LHCN-M2 (cell line): Measurements from ENCODE around the gene RASAL1. TPM values are rescaled to one million over a fixed set of nuclear protein-coding genes. Genes with fewer than 3 reads are reported as not detected.
"Not testable (repeated sequence)": the region's sequence is repeated elsewhere in the genome, so short reads cannot be mapped to it uniquely, and the experiment has no call there.

Experiments
- DNase-seq: peaks from one replicate; pipeline ENCODE4 v3.0.0-alpha.2; 2012; ENCODE audit warnings: low read depth
- total RNA-seq: library from RNA; depleted of rRNA; stranded (reverse); fragments of >200 nt; gene quantifications from 2 replicates; pipeline ENCODE4 v1.2.3, GENCODE V29; 2014

The RASAL1 gene
- total RNA-seq, 1 experiment from 2014 or later: not detected

DNA sequence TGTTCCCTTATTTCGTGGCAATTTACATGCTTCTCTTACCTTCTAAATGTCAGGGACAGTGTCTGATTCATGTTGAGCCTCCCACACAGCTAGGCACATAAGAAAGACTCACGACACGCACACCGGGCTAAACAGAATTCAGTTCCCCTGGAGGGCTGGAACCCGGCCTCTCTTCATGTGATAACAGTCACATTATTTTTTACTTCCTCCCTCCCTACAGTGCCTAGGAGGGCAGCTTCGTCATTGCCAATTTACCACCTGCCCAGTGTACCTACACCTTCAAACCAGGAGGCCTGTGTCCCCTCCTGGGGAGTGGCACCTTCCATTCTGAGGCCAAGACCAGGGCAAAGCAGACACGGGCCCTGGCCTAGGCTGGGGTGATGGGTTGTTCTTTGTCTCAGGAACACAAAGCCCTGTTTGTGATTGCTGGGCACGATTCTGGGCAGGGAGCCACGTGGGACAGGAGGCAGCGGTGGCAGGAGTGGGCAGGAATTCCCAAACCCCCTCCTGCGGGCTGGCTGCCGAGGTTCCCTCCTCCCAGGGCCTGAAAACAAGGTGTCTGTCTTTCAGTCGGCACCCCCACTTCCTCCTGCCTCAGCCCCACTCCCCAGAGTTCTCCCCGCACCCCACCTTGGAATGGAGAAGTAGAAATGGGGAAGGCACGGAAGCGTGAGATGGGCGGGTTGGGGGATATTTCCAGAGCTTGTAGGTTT, 6.8 kb upstream of the RASAL1 start:
- no peak for DNase-seq

DNA sequence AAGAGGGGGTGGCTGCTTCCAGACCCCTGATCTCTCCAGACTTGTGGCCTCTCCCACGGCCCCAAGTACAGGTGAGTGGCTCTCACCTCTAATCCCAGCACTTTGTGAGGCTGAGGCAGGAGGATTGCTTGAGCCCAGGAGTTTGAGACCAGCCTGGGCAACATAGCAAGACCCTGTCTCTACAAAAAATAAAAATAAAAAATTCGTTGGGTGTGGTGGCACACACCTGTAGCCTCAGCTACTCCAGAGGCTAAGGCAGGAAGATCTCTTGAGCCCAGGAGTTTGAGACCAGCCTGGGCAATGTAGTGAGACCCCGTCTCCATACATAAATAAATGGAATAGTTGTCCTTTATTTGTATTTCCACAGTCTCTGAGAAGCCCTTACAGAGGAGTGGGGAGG, 6.2 kb upstream of the RASAL1 start:
- not testable (repeated sequence) for DNase-seq

DNA sequence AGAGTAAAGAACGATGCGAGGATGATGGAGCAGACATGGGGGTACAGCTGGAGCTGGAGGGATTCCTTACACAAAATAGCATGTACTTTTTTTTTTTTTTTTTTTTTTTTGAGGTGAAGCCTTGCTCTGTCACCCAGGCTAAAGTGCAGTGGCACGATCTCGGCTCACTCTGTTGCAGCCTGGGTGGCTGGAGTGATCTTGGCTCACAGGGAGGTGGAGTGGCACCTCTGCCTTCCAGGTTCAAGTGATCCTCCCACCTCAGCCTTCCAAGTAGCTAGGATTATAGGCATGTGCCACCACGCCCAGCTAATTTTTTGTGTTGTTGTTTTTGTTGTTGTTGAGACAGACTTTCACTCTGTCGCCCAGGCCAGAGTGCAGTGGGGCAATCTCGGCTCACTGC, 5.1 kb upstream of the RASAL1 start:
- DNase-seq: no peak

- no peak for DNase-seq
These were observed 3.3 kb upstream of the RASAL1 start for GRCh38 chr12:113138826-113139225.

- no peak for DNase-seq
These were observed 2.6 kb upstream of the RASAL1 start for GRCh38 chr12:113137861-113138783.

DNA sequence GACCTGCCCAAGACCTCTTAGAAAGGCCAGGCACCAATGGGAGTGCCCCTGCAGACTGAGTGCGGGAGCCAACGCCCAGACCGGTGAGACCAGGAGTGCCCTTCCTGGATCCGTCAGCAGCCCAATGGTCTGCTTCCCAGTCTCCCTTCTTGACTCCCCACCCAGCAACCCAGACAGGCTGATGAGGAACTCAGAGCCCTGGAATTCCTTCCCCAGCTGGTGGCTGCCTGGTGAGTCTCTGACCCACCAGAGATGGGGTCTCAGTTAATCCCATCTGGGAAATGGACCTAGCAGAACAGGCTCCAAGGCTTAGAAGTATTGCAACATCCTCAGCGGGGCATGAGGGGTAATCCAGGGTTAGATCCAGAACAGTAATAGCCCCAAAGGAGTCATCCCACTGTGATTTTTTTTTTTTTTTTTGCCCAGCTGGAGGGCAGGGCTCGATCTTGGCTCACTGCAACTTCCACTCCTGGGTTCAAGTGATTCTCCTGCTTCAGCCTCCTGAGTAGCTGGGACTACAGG, 1.5 kb upstream of the RASAL1 start:
- no peak for DNase-seq

GRCh38 chr12:113136128-113136989, 798 bp upstream of the RASAL1 start:
- no peak for DNase-seq

DNA sequence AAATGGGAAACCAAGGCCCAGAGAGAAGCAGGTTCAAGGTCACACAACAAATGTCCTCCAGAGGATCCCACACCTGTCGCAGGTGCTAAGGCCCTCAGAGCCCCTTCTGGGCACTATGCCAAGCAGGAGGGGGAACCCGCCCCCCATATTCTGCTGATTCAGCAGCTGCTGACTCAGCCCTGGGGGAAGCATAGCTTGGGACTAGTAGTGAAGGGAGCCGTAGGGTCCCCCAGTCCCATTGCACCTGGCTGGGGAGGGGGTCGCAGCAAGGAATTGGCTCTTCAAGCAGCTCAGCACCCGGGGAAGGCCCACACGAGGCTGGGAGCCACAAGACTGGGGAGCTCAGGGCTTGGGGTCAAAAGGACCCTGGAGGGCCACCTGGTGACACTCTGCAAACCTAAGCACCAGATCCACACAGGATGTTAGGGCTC, 1.0 kb downstream of the RASAL1 start:
- no peak for DNase-seq

GRCh38 chr12:113134071-113134470, 1.5 kb downstream of the RASAL1 start:
- no peak for DNase-seq

DNA sequence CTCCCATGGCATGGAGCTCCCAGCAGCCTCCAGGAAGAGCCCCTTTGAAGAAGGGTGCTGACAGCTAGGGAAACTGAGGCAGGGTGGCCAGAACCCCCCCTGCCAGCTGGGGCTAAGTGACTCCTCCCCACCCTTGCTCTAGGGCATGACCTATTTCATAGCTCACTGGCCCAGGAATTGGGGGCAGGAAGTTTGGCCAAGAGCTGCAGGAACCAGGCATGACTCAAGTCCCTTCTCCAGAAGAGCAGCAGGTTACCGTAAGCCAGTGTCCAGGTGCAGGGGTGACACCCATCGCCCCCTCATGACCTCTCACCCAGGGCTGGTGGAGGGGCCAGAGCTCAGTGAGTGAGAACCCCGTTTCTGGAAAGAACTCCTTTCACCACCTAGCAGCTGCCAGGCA, 1.9 kb downstream of the RASAL1 start:
- no peak for DNase-seq

- no peak for DNase-seq
These were observed 2.5 kb downstream of the RASAL1 start for GRCh38 chr12:113133036-113133435.

DNA sequence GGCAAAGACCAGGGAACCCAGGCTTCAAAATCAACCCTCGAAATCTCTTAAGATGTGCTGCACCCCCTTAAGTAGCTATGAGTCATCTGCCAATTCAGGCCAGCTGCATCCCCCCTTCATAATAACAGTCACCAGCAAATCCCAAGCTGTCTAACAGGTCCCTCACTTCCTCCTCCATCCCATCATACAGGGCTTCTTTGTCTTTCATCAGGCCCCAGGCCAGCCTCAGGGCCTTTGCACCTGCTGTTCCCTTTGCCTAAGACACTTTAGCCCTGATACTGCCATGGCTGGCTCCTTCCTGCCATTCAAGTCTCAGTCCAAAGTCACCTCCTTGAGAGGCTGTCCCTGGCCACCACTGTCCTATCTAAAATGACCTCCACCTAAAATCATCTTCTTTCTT, 4.0 kb downstream of the RASAL1 start:
- no peak for DNase-seq

DNA sequence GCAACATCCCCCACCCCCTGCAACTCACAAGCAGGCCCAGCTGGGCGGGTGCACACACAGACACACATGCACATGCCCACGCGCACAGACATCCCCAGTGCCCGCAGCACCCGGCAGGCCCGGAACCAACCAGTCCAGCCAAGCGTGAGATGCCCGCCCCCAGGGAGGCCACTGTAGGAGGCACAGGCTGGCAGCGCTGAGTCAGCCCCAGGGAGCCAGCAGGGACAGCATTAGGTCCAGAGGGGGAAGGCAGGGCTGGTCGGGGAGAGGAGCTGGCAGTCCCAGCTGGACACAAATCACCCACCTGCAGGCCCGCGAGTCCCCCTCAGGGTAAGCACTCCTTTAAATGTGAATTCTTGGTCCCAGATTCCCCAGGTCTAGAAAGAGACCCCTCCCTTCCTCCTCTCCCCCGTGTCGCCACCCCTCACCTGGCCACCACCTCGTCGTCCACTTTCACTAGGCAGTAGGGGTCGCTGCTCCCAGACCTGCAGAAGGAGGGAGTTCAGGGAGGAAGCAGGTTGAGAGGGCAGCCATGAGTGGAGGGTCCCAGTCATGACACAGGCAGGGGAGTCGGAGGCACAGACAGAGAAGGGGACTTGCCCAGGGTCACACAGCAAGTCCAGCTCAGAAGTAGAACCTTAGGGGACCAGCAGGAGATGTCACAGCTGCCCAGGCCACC, 5.0 kb downstream of the RASAL1 start:
- DNase-seq: no peak

- no peak for DNase-seq
These were observed 5.7 kb downstream of the RASAL1 start for GRCh38 chr12:113129664-113130456.

- DNase-seq: no peak
These were observed 6.5 kb downstream of the RASAL1 start for GRCh38 chr12:113128802-113129663.

DNA sequence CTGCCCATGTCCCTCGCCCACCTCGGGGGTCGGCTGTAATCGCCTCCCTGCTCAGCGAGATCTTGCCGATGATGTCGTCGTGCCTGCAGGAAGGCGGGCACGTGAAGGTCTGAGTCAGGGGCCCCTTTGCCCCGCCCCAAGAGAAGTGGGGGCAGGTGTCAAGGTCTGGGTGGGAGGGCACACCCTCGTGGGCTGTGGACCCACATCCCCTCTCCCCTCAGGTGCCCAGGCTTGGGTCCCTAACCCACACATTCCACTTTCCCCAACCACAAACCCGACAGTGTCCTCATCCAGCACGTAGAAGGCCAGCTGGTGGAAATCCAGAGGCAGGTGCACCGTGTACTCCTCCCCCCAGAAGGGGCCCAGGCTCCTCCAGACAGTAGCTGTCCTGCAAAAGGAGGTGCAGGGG, 7.8 kb downstream of the RASAL1 start:
- DNase-seq: no peak

DNA sequence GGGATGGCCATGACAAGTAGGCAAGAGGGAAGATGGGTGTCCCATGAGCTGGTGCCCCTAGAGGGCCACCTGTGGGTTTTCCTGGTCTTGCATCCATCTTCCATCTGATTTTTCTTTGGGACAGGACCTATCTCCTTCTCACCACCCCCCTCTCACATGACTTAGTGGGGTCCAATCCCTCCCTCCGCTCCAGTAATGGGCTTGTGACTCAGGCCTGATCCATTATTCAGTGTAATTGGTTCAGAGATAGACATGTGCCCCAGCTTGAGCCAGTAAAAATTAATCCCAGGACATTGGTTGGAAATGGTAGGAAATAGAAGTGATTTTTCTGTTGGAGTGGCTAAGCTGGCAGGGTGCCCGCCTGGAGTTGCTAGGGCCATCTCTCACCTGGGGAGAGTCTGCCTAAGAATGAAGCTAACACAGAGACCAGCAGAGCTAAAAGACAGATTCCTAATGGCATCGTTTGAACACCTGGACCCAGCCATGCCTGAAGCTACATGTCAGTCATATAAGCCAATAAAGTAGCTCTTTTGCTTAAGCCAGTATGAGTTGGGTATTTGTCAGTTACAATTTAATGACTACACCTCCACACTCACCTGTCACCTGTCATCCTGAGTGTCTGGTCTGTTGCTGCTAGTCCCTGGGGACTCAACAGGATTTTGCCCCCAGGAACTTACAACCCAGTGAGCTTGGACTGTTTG, 14.7 kb downstream of the RASAL1 start:
- no peak for DNase-seq

DNA sequence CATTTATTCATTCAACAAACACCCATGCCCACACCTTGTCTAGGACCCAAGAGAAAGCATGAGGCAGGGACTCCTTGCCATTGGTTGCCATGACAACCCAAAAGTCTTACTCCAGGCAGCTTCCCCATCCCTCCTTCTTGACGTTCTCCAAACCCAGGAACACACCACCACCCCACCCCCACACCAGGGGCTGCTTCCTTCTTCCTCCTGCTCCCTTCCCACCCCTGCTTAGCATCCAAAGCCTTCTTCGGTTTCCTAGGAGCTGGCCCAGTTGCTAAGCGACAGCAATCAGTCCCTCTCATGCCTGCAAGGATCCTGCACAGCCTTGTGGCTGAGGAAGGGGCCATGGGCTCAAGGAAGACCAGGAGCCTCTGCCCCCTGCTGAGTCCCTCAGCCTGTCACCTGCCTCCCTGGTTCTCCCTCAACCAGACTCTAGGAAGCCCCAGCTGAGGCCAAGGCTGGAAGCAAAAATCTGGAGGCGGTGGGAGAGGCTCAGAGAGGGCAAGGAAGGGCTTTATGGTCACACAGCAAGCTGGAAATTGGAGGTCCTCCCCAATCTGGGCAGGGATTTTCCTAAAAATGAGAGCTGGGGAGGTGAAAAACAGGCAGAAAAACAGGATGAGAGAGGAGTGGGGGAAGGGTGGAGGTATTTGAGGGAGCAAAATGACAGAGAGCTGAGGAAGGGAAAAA, 15.4 kb downstream of the RASAL1 start:
- DNase-seq: no peak
